ENCODE measurements around the gene LRP4.

Gene LRP4

GRCh38 chr11:46865340-46865739 lies 53.0 kb downstream of the LRP4 start:
- H3K27ac Mint-ChIP-seq = no peak overlapping the region
- no peak for DNase-seq (ENCODE audit: low spot score)
- H3K27me3 Mint-ChIP-seq (ENCODE audit: low read depth) = peaks cover 15% of the 10 kb centered on the region
- no peaks in the 10 kb centered on the region for H3K4me1 Mint-ChIP-seq (ENCODE audit: low read depth)
- H3K36me3 Mint-ChIP-seq (ENCODE audit: low read depth) = no peaks in the 10 kb centered on the region
- H3K9me3 Mint-ChIP-seq = no peaks in the 10 kb centered on the region
- H3K4me3 Mint-ChIP-seq = no peak overlapping the region

DNA sequence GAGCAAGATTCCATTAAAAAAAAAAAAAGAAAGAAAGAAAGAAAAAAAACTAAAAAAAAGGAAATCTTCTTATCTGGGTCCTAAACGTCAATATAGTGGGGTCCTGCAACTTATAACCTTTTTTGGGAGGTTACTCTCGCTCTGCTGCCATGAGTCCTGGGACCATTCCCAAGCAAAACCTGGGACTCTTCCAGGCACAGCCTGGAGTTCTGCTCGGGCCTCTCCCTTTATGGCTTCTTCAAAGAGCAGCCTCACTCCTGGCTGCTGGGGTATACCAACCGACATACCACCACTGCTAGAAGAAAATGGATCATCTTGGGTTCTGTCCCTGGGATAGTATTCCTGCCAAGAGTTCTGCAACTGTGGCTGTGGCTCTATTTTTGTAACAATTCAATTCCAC lies 58.1 kb downstream of the LRP4 start:
- no peaks in the 10 kb centered on the region for H3K9me3 Mint-ChIP-seq
- no peak overlapping the region for H3K4me3 Mint-ChIP-seq
- no peaks in the 10 kb centered on the region for H3K4me1 Mint-ChIP-seq (ENCODE audit: low read depth)
- DNase-seq (ENCODE audit: low spot score) = no peak
- H3K27ac Mint-ChIP-seq = no peak overlapping the region
- no peaks in the 10 kb centered on the region for H3K36me3 Mint-ChIP-seq (ENCODE audit: low read depth)
- peaks cover 10% of the 10 kb centered on the region for H3K27me3 Mint-ChIP-seq (ENCODE audit: low read depth)

- H3K27me3 Mint-ChIP-seq (ENCODE audit: low read depth) = peaks cover 2% of the 10 kb centered on the region
- no peaks in the 10 kb centered on the region for H3K36me3 Mint-ChIP-seq (ENCODE audit: low read depth)
- DNase-seq (ENCODE audit: low spot score) = no peak
- no peak overlapping the region for H3K27ac Mint-ChIP-seq
- no peaks in the 10 kb centered on the region for H3K4me1 Mint-ChIP-seq (ENCODE audit: low read depth)
- H3K4me3 Mint-ChIP-seq = no peak overlapping the region
- H3K9me3 Mint-ChIP-seq = no peaks in the 10 kb centered on the region
Observed at GRCh38 chr11:46858920-46859546, 59.3 kb downstream of the LRP4 start.

GRCh38 chr11:46857666-46858065 lies 60.7 kb downstream of the LRP4 start:
- Mint-ChIP-seq H3K27me3 (ENCODE audit: low read depth) (peaks cover 2% of the 10 kb centered on the region), H3K27ac (no peak overlapping the region), H3K9me3 (no peaks in the 10 kb centered on the region), H3K4me3 (no peak overlapping the region), H3K36me3 (ENCODE audit: low read depth) (no peaks in the 10 kb centered on the region), H3K4me1 (ENCODE audit: low read depth) (no peaks in the 10 kb centered on the region)
- no peak for DNase-seq (ENCODE audit: low spot score)

GRCh38 chr11:46856605-46857343 lies 61.6 kb downstream of the LRP4 start:
- DNase-seq (ENCODE audit: low spot score) = no peak
- no peaks in the 10 kb centered on the region for H3K36me3 Mint-ChIP-seq (ENCODE audit: low read depth)
- no peak overlapping the region for H3K4me3 Mint-ChIP-seq
- H3K9me3 Mint-ChIP-seq = no peaks in the 10 kb centered on the region
- H3K27me3 Mint-ChIP-seq (ENCODE audit: low read depth) = peaks cover 2% of the 10 kb centered on the region
- no peak overlapping the region for H3K27ac Mint-ChIP-seq
- no peaks in the 10 kb centered on the region for H3K4me1 Mint-ChIP-seq (ENCODE audit: low read depth)

DNA sequence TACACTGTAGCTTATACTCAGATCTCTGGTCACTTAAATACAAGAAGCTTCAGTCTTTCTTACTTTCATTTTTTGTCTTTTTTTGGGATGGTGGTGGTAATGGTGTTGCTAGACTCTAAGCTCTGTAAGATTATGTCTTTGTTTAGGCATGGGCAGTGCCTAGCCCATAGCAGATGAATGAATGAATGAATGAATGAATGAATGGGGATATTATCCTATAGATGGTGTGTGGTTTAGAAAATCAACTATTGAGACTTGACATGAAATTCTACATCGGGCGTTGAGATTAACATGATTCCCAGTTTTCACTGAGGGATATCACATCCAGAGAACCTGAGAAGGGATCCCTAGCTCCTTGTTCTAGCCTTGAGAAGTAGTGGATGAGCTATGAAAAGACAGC lies 62.5 kb downstream of the LRP4 start:
- no peak for DNase-seq (ENCODE audit: low spot score)
- no peaks in the 10 kb centered on the region for H3K36me3 Mint-ChIP-seq (ENCODE audit: low read depth)
- no peaks in the 10 kb centered on the region for H3K9me3 Mint-ChIP-seq
- no peaks in the 10 kb centered on the region for H3K4me1 Mint-ChIP-seq (ENCODE audit: low read depth)
- H3K27ac Mint-ChIP-seq = no peak overlapping the region
- no peak overlapping the region for H3K4me3 Mint-ChIP-seq
- H3K27me3 Mint-ChIP-seq (ENCODE audit: low read depth) = peaks cover 2% of the 10 kb centered on the region

- no peak overlapping the region for H3K27ac Mint-ChIP-seq
- no peaks in the 10 kb centered on the region for H3K4me1 Mint-ChIP-seq (ENCODE audit: low read depth)
- no peaks in the 10 kb centered on the region for H3K36me3 Mint-ChIP-seq (ENCODE audit: low read depth)
- no peak overlapping the region for H3K4me3 Mint-ChIP-seq
- H3K27me3 Mint-ChIP-seq (ENCODE audit: low read depth) = no peaks in the 10 kb centered on the region
- no peak for DNase-seq (ENCODE audit: low spot score)
- H3K9me3 Mint-ChIP-seq = no peaks in the 10 kb centered on the region
Observed at GRCh38 chr11:46855167-46855566, 63.2 kb downstream of the LRP4 start.

DNA sequence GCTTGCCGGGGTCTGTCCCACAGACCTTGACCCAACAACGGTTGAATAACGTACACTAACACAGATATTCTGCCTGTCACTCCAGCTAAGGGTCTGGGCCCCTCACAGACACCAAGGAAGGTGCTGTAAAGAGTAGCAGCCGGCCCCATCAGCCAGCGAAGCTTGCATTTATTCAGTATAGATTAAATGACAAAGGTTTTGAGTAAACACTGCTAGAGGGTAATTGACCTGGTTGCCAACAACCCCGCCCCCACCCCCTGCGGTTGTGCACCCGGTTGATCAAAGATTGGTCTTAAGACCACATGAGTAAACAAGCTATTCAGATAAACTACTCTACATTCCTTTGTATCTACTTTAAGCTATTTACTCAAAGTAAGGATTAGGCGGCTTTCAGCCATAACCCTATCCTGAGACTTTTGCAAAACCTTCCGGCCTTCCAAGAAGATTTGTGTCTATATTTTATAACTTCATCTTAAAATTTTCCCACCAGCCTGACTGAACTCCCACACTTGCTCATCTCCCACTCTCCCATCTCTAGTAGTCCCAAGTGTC lies 67.4 kb downstream of the LRP4 start:
- Mint-ChIP-seq H3K27ac (no peak overlapping the region), H3K27me3 (ENCODE audit: low read depth) (no peaks in the 10 kb centered on the region), H3K36me3 (ENCODE audit: low read depth) (peaks cover 2% of the 10 kb centered on the region), H3K4me3 (no peak overlapping the region), H3K9me3 (no peaks in the 10 kb centered on the region), H3K4me1 (ENCODE audit: low read depth) (peaks cover 9% of the 10 kb centered on the region)
- no peak for DNase-seq (ENCODE audit: low spot score)

DNA sequence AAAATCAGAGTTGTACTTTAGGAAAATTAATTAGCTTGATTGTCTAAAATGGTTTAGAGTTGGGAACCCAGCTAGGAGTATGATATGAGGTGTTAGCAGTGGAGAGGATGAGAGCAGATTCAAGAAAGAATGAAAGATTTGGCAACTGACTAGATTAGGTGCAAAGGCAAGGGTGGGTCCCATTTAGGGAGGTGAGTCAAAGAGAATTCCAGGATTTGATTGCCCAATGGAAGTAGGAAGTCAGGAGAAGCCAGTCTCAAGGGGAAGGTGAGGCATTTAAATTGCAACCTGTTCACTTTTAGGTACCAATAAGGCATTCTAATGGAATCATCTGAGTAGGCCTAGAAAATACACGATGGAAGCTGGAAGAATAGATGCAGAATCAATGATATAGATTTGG lies 68.7 kb downstream of the LRP4 start:
- Mint-ChIP-seq H3K27ac (no peak overlapping the region), H3K4me3 (no peak overlapping the region), H3K27me3 (ENCODE audit: low read depth) (no peaks in the 10 kb centered on the region), H3K9me3 (no peaks in the 10 kb centered on the region), H3K36me3 (ENCODE audit: low read depth) (peaks cover 8% of the 10 kb centered on the region), H3K4me1 (ENCODE audit: low read depth) (peaks cover 15% of the 10 kb centered on the region)
- DNase-seq (ENCODE audit: low spot score) = no peak

GRCh38 chr11:46846510-46846830 lies 71.9 kb downstream of the LRP4 start:
- Mint-ChIP-seq H3K9me3 (no peaks in the 10 kb centered on the region), H3K4me1 (ENCODE audit: low read depth) (peaks cover 36% of the 10 kb centered on the region), H3K27me3 (ENCODE audit: low read depth) (no peaks in the 10 kb centered on the region), H3K27ac (peak overlapping the region; percentile 96), H3K4me3 (peak overlapping the region; percentile 95), H3K36me3 (ENCODE audit: low read depth) (peaks cover 16% of the 10 kb centered on the region)
- no peak for DNase-seq (ENCODE audit: low spot score)

GRCh38 chr11:46845740-46846509 lies 72.4 kb downstream of the LRP4 start, which contains the start of gene CKAP5:
Gene CKAP5 (minus strand): TSS chr11:46846280. CDS start chr11:46821231, 25,049 bp downstream.
- Mint-ChIP-seq H3K4me3 (peak within 1 kb of the TSS; percentile 95), H3K36me3 (ENCODE audit: low read depth) (peaks cover 19% of the 10 kb centered on the region), H3K9me3 (no peaks in the 10 kb centered on the region), H3K27me3 (ENCODE audit: low read depth) (no peaks in the 10 kb centered on the region), H3K4me1 (ENCODE audit: low read depth) (peaks cover 36% of the 10 kb centered on the region), H3K27ac (peak within 1 kb of the TSS; percentile 96)
- DNase-seq (ENCODE audit: low spot score) = peak; percentile 91

- Mint-ChIP-seq H3K27ac (peak overlapping the region; percentile 89), H3K36me3 (ENCODE audit: low read depth) (peaks cover 19% of the 10 kb centered on the region), H3K27me3 (ENCODE audit: low read depth) (no peaks in the 10 kb centered on the region), H3K9me3 (no peaks in the 10 kb centered on the region), H3K4me1 (ENCODE audit: low read depth) (peaks cover 38% of the 10 kb centered on the region), H3K4me3 (peak overlapping the region; percentile 93)
- DNase-seq (ENCODE audit: low spot score) = no peak
Observed at GRCh38 chr11:46845440-46845739, 73.0 kb downstream of the LRP4 start.

DNA sequence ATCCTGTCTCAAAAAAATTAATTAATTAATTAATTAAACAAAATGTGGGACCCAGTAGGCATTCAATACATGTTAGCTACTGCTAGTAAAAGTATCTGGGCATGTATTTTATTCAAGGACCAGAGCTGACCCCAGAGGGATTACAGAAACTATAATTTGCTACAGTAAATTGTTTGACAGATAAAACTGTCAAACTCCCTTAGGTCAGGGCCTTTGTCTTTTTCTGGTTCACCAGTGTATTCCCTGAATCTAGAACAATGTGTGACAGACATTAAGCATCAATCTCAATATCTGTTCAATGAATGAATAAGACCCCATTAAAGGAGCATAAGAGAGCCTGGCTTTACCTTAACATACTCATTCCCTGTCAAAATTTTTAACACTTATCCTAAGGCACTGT lies 78.2 kb downstream of the LRP4 start:
- DNase-seq (ENCODE audit: low spot score) = no peak
- Mint-ChIP-seq H3K27ac (no peak overlapping the region), H3K4me1 (ENCODE audit: low read depth) (peaks cover 51% of the 10 kb centered on the region), H3K9me3 (no peaks in the 10 kb centered on the region), H3K27me3 (ENCODE audit: low read depth) (no peaks in the 10 kb centered on the region), H3K36me3 (ENCODE audit: low read depth) (peaks cover 20% of the 10 kb centered on the region), H3K4me3 (no peak overlapping the region)

DNA sequence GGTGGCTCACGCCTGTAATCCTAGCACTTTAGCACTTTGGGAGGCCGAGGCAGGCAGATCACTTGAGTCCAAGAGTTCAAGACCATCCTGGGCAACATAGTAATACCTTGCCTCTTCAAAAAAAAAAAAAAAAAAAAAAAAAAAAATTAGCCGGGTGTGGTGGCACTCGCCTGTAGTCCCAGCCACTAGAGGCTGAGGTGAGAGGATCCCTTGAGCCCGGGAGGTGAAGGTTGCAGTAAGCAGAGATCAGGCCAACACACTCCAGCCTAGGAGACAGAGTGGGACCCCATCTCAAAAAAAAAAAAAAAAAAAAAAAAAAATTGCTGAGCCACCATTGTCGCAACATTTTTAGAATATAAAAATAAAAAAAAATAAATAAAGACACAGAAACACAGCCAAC lies 79.8 kb downstream of the LRP4 start:
- no peak for DNase-seq (ENCODE audit: low spot score)
- peaks cover 17% of the 10 kb centered on the region for H3K36me3 Mint-ChIP-seq (ENCODE audit: low read depth)
- H3K27me3 Mint-ChIP-seq (ENCODE audit: low read depth) = no peaks in the 10 kb centered on the region
- H3K27ac Mint-ChIP-seq = no peak overlapping the region
- peaks cover 40% of the 10 kb centered on the region for H3K4me1 Mint-ChIP-seq (ENCODE audit: low read depth)
- no peak overlapping the region for H3K4me3 Mint-ChIP-seq
- H3K9me3 Mint-ChIP-seq = no peaks in the 10 kb centered on the region

Data from T-helper 2 cell treated with Interferon-gamma antibody and Interleukin-4, amounts not matched to agents 5 μg/mL and 100 μg/mL, for 36 hours (primary cell).